Putamen (tissue), 1 donor: ENCODE data around the gene ARID3C.

Source experiments
- DNase-seq: peaks from one replicate; pipeline ENCODE4 v3.0.0-alpha.2; 2016; ENCODE audit warnings: low spot score

The ARID3C gene, protein sequence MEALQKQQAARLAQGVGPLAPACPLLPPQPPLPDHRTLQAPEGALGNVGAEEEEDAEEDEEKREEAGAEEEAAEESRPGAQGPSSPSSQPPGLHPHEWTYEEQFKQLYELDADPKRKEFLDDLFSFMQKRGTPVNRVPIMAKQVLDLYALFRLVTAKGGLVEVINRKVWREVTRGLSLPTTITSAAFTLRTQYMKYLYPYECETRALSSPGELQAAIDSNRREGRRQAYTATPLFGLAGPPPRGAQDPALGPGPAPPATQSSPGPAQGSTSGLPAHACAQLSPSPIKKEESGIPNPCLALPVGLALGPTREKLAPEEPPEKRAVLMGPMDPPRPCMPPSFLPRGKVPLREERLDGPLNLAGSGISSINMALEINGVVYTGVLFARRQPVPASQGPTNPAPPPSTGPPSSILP

DNA sequence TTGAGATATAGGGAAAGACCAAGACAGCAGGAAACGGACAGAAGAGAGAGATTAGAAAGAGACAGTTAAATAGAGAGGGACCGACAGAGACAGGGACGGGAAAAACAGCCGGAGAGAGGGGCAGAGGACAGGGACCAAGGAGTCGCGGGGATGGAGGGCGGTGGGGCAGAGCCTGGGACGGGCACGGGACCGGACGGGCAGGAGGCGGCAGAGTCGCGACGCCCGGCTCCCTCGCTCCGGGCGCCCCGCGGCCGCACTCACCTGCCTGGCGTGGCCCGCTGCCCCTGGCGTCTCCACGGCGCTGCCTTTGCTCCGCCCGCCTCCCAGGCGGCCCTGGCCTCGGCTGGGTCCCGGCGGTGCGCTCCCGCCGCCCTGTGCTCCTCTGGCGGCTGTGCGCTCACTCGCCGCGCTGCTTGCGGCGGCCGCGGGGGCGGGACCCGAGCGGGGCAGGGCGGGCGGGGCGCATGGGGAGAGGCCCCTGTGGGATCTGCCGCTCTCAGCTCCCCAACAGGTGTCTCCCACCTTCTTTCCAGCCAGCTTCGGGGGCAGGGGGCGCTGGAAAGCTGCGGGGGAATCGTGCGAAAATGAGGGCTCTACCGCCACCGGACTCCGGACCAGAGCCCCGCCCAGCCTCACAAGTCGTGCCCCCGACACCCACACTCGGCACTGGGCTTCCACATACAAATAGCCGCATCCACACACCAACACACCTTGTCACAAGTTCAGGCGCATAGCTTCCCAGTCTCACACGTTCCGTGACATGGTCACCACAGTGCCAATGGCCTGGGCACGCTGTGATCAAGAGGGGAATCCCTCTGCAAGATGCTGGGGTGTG, at the start of gene ARID3C:
Gene ARID3C (minus strand): TSS at position 411 of the 835 bp plus-strand sequence. CDS start 1,052 bp downstream, outside the sequence.
- no peak for DNase-seq

DNA sequence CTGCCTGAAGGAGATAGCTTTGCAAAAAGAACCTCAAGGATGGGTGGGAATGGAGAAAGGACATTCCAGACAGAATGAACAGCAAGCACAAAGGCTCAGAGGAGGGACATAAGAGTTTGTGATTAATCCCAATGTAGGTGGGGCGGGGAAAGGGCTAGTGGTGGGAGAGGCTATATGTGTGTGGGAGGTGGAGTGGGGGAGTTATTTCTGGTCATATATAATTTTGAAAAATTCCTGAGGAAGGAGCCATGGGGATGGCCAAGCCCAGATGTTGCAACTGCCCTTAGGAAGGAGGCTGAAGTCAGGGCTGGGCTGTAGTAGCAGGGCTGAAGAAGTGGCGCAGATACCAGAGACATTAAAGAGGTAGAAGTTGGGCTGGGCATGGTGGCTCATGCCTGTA, 47.0 kb upstream of the ARID3C start:
- DNase-seq, result no peak

- DNase-seq, result no peak
Observed at GRCh38 chr9:34675048-34675714, 46.3 kb upstream of the ARID3C start.

GRCh38 chr9:34674440-34674839, 45.6 kb upstream of the ARID3C start:
- no peak for DNase-seq

- no peak for DNase-seq
Observed at GRCh38 chr9:34671307-34671706, 42.4 kb upstream of the ARID3C start.

- no peak for DNase-seq
Observed at GRCh38 chr9:34669809-34670562, 41.1 kb upstream of the ARID3C start.

GRCh38 chr9:34665381-34666250, 36.8 kb upstream of the ARID3C start:
- DNase-seq, result peak; percentile 95

DNA sequence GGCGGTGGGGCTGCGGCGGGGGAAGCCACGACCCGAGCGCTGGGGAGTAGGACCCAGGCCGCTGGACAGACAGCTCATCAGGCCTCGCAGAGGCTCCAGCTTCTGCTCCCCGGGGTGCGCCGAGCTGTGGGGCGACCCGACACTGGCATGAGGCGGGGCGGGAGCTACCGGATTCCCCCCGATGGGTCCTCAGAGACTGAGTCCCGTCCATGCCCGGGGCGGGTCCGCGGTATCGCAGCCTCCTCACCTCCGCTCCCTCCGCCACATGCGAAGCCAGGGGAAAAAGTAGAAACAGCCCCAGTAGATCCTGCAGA, 36.2 kb upstream of the ARID3C start:
- no peak for DNase-seq

- DNase-seq, result peak; percentile 70
Observed at GRCh38 chr9:34664281-34665066, 35.6 kb upstream of the ARID3C start.

DNA sequence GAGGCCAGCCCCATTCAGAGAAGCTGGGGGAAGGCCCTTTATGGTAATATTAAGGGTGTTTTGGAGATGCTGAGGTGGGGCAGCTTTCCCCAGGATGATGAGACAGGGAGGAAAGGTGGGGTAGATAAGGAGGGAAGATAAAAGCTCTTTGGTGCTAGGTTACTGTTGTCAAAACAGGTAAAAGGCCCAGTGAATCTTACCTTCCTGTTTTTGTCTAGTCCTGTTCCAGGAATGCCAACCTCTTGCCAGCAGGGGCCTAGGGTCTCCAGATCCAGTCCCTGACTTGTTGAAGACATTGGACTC, 34.4 kb upstream of the ARID3C start:
- no peak for DNase-seq

DNA sequence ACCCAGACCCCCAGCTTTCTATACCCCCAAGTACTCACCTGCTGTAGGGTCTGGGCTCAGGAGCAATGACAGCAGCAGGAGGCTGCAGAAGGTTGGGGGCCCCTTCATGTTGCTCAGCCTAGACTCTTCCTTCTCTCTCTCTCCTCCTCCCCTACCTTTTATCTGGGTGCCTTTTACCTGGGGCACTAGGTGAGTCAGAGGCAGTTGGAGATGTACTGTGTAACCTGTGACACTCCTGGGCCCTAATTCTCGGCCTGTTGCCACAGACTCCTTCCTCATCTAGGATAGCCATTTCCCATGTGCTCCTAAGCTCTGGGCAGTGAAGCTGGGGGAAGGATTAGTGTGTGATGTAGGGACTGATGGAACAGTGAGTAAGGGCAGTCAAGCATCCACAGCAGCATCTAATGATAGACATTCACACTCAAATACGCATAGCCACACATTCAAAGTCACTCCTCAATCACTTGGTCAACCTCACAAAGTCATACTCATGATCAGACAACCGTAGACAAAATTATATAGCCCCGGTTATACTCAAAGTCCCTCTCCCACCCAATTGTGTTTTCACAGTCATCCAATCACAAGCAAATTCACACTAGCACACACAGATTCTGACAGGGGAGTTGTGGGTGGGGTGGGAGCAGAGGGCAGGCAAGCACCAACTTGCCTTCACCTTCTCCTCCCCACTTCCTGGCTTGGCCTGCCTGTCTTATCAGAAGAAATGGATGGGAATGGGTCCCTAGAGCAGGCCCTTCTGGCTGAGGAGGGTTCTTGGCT, 33.8 kb upstream of the ARID3C start, which contains the start of gene CCL27:
Gene CCL27 (minus strand): TSS at position 132 of the 777 bp plus-strand sequence. CDS start 24 bp downstream, at position 108.
- no peak for DNase-seq

DNA sequence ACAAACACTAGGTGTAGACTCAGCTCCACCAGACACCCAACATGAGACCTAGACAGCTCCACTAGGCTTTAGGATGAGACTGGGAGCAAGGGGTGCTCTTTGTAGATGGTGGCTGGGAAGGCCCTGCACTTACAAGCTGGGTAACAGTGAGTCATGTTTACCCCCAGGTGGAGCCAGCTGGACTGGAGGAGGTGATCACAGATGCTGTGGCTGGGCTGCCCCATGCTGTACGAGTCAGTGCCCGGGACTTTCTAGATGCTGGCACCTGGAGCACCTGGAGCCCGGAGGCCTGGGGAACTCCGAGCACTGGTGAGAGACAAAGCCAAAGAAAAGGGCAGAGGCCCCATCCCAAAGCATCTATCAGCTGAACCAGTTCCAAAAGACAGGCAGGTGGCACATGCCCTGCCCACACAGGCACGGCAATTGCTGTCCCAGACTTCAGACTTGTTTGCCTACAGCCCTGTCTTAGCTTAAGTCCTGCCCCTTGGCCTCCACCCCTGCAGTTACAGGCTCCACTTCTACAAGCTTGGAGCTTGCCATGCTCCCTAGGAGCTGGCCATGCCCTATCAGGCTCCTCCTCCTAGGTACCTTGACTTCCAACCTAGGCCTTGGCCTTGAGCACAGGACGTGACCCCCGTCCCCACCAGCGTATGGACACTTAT, 30.9 kb upstream of the ARID3C start:
- no peak for DNase-seq

GRCh38 chr9:34658461-34658860, 29.6 kb upstream of the ARID3C start:
- DNase-seq, result no peak

- DNase-seq, result no peak
Observed at GRCh38 chr9:34656992-34657391, 28.1 kb upstream of the ARID3C start.

DNA sequence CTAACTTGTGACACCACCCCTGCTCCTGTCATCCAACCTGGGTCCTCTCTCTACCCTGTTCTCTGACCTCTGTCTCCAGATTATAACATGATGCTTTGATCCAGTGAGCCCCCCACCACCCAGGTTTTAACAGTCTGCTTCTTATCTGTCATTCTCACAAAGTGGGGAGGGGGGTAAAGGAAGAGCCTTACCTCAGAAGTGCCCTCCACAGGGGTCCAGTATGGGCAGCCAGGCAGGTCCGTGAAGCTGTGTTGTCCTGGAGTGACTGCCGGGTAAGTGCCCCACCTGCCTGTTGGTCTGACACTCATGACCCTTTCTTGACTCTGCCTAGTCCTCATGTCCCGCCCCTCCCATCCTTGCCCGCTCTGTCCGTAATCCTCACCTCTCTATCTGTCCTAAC, 26.5 kb upstream of the ARID3C start:
- DNase-seq, result no peak

DNA sequence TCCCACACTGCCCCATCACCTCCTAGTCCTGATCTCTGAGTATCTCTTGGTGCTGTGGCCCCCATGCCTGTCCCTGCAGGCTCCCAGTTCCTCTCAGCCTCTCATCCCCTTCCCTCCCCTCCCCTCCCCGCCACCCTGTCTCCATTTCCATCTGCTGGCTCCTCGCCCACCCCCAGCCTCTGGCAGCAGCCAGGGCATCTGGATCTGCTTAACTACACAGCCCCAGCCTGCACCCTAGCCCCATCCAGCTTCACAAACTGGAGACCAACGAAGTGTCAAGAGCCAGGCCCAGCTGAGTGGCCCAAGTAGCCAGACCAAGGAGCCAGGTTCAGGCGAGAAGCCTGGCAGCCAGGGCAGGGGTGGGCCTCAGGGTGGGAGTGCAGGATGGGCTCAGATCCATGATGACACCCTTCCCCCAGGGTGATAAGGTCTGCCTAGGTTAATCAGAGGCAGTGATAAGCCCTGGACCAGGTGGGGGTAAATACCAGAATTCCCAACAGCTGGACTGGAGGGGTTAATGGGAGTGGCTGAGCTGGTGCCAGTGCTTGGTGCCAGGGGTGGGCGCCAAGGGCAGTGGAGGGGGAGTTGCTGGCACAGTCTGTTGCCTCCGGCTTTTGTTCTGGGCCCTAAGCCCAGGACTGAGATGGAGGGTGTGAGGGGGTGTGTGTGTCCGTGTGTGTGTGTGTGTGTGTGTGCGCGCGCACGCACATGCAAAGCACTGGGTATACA, 25.6 kb upstream of the ARID3C start:
- peak; percentile 78 for DNase-seq

DNA sequence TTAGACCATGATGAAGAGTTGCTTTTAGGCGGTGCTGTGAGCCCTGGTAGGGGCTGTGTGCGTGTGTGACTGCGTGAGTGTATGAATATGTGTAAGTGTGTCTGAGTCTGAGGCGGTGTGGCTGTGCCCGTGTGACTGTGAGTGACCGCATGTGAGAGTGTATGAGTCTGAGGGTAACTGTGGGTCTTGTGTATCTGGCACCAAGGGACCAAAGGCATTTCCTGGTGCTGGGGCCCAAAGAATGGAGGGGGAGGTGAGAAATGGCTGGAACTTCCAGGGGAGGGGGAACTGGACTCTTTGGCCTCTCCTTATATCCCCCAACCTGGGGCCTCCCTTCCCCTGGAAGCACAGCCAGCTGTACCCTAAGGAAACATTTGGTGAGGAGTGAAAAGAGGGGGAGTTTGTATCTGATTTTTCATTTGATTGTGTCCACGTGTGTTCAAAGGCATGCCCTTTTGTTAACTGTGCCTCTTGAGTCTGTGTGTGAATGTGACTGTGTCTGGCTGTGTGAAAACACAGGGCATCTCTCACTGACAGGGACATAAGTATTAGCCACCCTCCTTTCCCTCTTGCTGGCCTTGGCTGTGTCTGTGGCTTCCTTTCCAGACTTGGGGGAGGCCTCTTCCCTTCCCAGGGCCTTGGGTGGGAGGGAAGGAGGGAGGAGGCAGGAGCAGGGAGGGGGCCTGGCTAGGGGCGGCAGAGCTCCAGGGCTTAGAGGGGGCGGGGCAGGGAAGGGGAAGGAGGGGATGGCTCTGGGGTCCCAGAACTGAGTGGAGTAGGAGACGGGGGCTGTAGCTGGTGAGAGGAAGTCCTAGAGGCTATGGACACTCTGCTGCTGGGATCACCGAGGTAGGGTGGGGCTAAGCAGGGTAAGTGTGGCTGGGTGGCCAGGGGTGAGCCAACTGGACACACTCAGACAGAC, 24.5 kb upstream of the ARID3C start:
- DNase-seq, result no peak
